SK-N-MC (cell line): ENCODE data around the gene SERPINB3.

Experiments
- EZH2 ChIP-seq: fragments of 200-600 bp; sonication (generic); IDR thresholded peaks from one replicate; pipeline ENCODE4 v1.6.1; 2017; ENCODE audit warnings: antibody characterized with exemption
- FOXP2 ChIP-seq: optimal IDR thresholded peaks from 2 replicates; pipeline ENCODE3; 2011; ENCODE audit warnings: mild to moderate bottlenecking, moderate library complexity; ENCODE audit not compliant: insufficient read depth; ENCODE audit errors: extremely low read length, control extremely low read depth
- POLR2AphosphoS5 ChIP-seq: IDR thresholded peaks from 2 replicates; pipeline ENCODE4 v1.6.1; 2012; ENCODE audit warnings: mild to moderate bottlenecking, low read depth, low read length, borderline replicate concordance

GRCh38 chr18:63701952-63702351 is 40.3 kb upstream of the SERPINB3 start:
- no peak for TF ChIP-seq POLR2AphosphoS5
- TF ChIP-seq EZH2: no peak
- TF ChIP-seq FOXP2: no peak
